NCI-H146 treated with DMSO at 0.1 percent for 48 hours (cell line): Measurements from ENCODE around the gene CCDC171.
"Not testable (repeated sequence)": the region's sequence is repeated elsewhere in the genome, so short reads cannot be mapped to it uniquely, and the experiment has no call there.

Experiments used
- DNase-seq: peaks from one replicate; lab custom pipeline; 2025; ENCODE audit not compliant: unreplicated experiment; lab: John Stamatoyannopoulos, UW

CCDC171 gene

DNA sequence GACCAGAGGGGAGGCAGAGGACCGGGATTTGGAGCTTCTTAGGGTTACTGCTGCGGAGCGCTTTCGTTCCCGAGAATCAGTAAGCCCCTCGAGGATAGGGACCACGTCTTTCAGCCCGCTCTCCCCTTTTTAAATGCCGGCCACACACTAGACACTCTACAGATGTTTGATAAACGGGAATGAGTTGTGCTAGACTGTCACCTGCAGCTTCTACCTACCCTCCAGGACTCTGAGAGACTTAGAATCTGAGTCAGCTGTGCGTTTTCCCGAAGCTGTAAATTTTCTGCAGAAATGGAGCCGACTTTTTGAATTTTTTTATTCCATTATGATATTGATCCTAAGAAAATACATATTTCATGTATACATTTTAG is 670 bp downstream of the CCDC171 start:
- DNase-seq = peak; percentile 83

DNA sequence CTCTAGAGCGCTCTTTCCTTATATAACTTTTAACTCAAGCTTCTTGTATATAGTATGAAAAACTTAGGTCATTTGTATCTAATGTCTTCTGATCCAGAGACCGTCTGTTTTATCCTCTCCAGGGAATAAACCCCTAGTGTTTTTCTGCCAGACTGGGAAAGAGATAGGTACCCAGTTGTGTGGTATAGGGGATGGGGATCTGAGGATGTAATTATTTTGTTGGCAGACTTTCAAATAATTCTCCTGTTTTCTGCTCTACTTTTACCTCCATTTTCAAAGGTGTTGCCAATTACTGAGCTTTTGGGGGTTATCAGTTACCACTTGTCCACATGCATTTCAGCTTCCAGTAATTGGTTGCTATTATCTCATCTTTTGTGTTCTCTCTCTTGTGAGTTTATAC is 17.9 kb downstream of the CCDC171 start:
- peak; percentile 63 for DNase-seq

DNA sequence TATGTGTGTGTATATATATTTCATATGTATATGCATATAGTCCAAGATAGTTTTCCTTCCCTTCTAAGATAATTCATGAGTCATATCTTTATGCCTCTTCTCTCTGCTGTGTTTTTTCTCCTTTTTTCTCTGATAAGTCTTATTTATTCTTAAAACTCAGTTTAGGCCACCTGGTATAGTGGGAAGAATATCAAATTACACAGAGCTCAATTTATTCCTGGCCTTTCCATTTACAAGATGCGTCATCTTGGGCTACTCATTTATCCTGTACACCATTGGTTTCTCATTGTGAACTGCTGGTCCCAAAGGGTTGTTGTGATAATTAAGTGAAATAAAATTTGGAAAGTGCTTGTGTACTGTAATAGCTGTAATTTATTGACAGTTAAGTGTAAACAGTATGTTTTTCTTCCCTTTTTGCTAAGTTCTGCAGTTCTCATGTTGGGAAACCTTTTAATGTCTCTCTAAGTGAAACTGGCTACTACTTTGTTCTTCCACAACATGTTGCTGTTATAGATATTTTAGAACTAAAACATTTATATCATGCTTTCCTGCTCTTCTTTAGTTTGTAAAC is 19.4 kb downstream of the CCDC171 start:
- peak; percentile 65 for DNase-seq

DNA sequence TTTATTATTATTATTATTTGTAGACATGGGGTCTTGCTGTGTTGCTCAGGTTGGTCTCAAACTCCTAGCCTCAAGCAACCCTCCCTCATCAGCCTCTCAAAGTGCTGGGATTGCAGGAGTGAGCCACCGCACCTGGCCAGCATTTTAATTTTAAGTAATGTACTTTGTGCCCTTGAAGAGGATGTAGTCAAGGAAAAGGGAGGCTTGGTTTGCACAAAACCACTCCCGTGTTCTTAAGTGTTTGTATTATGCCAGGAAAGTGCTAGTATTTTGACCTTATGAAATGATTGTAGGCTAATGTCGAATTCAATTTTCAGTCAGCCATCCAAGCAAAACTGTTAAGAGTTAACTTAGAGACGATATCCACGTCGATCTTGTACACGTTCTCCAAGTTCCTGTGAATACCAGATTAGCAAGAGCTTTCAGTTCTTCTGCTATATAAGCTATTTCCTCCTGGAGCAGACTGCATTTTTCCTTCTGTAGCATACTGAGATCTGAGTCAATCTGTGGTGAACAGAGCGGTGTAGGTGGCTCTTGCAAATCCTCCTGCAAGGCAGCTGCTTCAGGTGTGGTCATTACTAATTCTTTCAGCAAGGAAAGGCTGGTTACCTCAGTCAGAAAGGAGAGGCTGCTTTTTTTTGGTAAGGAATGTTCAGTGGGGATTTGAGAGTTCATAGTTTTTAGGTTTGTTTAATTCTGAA is 23.7 kb downstream of the CCDC171 start:
- DNase-seq = no peak

DNA sequence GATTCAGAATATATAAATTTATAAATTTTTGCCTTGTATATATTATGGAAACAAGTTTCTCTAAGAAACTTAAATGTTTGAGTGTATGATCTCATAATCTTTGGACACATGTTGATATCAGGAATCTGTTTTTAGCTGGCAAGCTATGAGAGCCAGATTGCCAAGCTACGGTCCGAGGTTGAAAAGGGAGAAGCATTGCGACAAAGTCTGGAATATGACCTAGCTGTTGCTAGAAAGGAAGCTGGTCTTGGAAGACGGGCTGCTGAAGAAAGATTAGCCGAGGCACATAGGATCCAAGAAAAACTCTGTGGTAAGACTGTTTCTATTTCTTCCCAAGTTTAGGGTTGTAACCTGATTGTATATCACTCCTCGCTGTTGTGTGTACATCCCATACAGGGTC is 25.9 kb downstream of the CCDC171 start:
- no peak for DNase-seq

DNA sequence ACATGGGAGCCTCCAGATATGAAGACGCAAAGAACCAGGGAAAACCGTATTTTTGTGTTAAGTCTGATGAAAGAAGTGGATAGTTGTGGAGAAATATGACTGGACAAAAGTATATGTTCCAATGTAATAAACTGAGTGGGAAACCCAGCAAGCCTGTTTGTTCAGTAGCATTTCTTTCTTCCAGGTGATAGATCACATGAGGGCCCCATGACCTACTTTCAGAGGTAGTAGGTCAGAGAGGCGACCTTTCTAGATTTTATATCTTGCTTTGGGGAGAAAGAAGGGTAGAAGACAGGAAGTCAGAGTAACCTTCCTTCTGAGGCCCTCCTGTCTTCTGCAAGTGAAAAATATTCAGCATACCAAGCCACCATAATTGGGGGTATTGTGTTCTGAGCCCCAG is 31.5 kb downstream of the CCDC171 start:
- DNase-seq = no peak

DNA sequence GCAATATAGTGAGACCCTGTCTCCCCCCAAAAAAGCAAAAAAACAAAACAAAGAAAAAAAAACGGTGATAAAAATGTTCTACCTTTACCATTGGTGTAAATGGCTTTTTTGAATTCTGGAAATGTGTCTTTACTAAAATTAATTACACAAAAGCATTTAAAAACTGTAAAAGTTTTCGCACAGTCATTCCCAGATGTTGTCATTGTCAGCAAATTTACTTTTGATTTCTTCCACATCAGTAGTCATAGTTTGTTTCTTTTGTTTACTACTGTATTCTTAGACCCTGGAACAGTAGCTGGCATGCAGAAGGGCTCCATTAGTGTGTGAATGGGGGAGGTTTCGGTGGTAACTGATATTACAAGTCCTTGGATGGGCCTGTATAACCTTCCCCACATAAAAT is 39.5 kb downstream of the CCDC171 start:
- DNase-seq = no peak

DNA sequence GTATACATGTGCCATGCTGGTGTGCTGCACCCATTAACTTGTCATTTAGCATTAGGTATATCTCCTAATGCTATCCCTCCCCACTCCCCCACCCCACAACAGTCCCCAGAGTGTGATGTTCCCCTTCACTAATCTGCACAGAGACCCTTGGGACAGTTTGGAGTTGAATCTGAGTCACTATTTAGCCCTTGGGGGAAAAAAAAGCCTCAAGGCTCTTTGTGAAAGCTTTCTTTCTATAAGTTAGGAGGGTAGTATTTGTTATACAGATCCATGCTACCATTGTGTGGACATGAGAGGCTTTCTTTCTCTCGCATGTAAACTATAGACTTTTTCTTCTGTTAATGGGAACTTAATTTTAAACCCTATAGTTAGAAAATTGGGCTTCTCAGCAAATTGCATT is 40.1 kb downstream of the CCDC171 start:
- DNase-seq = not testable (repeated sequence)

DNA sequence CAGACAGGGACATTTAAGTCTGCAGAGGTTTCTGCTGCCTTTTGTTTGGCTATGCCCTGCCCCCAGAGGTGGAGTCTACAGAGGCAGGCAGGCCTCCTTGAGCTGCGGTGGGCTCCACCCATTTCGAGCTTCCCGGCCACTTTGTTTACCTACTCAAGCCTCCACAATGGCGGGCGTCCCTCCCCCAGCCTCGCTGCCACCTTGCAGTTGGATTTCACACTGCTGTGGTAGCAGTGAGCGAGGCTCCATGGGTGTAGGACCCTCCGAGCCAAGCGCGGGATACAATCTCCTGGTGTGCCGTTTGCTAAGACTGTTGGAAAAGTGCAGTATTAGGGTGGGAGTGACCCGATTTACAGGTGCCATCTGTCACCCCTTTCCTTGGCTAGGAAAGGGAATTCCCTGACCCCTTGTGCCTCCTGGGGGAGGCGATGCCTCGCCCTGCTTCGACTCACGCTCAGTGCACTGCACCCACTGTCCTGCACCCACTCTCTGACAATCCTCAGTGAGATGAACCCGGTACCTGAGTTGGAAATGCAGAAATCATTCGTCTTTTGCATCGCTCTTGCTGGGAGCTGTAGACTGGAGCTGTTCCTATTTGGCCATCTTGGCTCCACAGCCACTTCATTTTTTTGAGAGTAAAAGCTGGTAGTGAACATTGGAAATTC is 48.0 kb downstream of the CCDC171 start:
- not testable (repeated sequence) for DNase-seq

DNA sequence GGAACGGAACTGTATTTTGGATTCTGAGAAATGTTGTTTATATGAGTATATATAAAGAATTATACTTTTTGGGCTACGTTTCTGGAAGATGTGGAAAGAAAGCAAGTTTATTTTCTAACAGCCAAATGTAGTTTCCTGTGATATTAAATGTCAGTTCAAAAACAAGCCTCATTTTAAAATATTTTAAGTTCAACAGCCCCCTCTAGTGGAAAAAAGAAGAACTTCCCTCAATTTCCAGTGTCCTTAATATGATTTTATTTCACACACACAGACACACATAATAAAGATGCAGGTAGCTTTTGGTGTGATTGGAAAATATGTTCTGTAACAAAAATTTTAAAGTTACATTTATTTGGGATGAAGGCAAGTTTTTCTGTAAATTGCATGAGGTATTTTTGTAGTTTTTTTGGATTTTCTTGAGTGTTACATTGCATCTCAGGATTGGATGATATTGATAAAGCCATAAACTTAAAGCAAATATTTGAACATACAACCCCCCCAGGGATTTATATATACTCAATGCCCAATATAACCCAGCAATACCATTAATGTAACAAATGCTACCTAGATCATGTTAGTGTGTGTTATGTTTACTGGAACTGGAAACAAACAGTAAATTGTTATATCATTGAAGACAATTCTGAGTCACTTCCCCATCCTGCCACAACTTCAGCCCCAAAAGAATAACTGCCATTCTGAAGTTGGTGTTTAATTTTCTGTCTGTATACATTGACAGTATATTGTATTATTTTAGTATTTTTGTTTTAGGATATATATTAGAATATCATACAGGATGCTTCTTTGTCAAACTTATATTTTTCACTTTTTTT is 54.0 kb downstream of the CCDC171 start:
- peak; percentile 55 for DNase-seq

DNA sequence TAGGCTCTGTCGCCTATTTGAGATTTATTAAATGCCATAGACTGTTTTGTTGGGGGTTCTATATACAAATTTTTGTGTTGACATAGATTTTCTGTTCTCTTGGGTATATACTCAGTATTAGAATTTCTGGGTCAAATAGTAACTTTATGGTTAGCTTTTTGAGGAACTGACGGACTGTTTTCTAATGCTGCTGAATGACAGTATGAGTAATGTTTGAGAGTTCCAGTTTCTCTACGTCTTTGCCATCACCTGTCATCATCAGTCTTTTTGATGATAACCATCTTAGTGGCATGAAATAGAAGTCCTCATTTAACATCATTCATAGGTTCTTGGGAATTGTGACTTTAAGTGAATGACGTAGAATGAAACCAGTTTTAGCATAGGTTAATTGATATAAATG is 60.1 kb downstream of the CCDC171 start:
- DNase-seq = no peak

DNA sequence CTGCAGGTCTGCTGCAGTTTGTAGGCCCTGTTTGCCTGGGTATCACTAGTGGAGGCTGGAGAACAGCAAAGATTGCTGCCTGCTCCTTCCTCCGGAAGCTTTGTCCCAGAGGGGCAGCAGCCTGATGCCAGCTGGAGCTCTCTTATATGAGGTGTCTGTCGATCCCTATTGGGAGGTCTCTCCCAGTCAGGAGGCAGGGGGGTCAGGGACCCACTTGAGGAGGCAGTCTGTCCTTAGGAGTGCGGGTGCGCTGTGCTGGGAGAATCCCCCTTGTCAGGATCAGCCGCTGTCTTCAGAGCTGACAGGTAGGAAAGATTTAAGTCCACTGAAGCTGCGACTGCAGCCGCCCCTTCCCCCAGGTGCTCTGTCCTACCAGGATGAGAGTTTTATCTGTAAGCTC is 64.9 kb downstream of the CCDC171 start:
- DNase-seq = no peak

DNA sequence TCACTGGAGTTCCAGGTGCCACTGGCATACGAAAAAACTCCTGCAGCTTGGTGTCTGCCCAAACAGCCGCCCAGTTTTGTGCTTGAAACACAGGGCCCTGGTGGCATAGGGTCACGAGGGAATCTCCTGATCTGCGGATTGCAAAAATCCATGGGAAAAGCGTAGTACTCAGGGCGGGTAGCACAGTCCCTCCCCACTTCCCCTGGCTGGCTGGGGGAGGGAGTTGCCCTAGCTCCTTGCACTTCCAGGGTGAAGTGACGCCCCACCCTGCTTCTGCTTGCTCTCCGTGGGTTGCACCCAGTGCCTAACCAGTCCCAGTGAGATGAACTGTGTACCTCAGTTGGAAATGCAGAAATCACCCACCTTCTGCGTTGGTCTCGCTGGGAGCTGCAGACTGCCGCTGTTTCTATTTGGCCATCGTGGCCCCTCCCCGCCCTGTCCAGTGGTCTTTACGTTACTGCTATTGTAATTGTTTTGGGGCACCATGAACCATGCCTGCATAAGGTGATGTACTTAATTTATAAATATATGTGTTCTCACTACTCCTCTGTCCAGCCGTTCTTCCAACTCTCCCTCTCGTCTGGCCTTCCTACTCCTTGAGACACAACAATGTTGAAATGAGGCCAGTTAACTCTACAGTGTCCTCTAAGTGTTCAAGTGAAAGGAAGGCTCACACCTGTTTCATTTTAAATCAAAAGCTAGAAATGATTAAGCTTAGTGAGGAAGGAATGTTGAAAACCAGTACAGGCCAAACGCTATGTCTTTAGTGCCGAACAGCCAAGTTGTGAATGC is 65.9 kb downstream of the CCDC171 start:
- DNase-seq = no peak

DNA sequence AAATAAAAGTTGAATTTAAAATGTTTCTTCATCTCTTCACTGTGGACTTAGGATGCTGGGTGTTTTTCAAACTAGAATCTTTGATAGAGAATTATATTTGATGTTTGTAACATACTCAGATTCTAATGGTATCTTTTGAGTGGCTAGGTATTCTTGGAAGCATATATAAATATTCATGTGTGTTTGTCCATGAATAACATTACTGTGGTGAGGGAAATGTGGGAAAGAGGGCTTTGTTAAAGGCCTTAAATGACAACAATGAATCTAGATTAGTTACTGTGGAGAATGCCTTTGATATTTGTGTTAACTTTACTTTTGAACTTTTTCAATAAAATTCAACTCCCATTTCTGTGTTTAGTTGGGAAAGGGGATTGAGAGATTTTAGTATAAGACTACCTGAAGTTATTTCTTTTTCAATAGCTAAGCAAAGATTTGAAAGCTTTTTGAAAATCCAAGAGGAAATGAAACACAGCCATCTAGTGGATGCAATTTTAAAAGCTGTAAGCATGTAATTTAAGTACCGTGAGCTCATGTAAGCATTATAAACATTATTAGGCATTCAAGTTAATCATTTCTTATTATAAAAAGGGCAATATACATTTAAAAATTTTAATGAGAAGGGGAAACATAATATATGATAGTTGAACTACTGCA is 69.6 kb downstream of the CCDC171 start:
- no peak for DNase-seq

DNA sequence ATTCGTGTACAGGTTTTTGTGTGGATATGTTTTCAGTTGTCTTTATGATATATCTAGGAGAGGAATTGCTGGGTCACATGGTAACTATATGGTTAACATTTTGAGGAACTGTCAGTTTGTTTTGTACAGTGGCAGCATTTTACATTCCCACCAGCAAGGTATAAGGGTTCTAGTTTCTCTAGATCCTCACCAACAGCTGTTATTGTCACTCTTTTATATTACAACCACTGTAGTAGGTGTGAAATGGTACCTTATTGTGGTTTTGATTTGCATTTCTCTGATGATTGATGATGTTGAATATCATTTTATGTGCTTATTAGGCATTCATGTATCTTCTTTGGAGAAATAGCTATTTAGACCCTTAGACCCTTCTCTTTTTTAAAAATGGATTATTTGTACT is 82.9 kb downstream of the CCDC171 start:
- no peak for DNase-seq

DNA sequence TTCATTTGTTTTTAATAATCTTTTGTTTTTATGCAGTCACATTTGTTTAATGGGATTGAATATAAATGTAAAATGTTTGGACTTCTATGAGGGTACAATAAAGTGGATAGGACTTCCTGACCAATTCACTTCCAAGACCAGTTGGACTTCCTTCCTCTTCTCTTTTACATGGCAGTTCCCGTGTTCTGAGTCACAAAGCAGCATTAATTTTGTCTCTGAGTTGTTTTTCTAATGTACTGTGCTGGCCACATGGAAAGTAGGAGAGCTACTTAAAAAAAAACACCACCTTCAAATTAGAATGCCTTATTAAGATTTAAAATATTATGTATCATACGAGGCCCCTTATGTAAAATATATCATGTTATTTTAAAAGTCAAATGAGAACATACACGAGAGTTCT is 87.3 kb downstream of the CCDC171 start:
- no peak for DNase-seq

DNA sequence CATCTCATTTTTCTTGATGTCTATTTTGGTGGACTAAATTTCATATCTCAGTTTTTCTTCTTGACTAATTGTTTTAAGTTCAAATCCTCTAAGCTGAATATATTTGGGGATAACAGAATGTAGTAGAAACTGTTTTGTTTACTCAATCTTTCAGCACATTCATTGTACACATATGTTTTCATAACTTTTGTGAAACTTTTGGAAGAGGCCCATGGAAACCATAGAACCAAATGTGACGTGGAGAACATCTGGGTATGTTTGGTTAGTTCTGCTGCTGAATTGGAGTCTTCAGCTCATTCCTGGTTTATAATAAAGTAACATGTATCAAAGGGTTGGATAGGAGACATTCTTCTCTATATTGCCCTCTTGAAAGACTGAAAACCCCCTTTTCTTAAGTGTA is 88.4 kb downstream of the CCDC171 start:
- DNase-seq = no peak

DNA sequence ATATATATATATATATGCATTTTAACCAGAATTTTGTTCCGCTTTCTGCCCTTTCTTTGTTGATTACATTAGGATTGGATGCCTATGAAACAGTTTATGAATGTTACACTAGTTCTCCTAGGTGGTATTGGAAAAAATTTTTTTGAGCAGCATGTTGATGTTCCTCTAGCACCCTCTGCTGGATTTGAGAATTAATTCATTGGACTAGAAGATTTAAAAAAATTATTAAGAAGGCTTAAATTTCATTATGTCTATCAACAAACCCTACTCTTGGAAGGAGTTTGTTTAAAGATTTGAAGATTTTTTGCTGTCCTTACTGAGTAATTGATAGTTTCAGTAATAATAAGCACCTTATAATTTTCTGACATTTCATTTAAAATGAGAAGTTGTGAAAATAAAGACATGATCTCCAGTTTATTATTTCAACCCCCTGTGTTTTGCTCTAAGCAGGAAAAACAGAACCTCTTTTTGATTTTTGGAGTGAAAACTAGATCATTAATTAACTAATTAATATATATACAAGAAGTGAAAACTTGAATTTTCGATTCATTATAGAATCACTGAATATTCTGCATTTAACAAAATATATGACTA is 89.6 kb downstream of the CCDC171 start:
- peak; percentile 58 for DNase-seq

DNA sequence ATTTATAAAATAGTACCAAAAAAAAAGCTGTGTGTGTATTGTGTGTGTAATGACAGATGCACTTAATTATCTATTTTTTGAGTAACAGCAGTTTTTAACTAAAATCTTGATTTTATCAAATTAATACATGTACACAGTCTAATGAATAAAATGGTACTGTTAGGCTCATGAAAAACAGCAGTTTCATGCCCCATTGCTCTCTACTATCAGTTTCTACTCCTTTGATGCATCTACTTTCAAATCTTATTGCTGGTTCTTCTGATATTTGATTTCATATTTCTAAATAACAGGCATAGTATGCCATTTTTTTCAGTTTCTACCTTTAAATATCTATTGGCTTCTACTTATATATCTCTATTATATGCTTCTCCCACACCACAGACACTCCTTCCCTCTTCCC is 117.4 kb downstream of the CCDC171 start:
- DNase-seq = no peak

DNA sequence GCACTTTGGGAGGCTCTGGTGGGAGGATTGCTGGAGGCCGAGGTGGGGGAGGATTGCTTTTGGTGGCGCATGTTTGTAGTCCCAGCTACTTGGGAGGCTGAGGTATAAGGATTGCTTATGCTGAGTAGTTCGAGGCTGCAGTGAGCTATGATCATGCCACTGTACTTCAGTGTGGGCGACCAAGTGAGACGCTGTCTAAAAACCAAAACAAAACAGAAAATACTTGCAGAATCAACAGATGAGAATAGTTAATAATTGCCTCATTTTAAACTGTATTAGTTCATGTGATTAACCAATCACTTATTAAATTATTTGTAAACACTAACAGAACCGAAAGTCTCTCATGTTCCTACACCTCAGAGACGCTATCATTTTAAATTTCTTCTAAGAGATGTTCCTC is 118.1 kb downstream of the CCDC171 start:
- no peak for DNase-seq
